Stimulated activated CD8-positive, alpha-beta memory T cell treated with anti-CD3 and anti-CD28 coated beads, Interleukin-4, amount 100 ng/mL, for 4 hours (primary cell): ENCODE measurements around the gene ZNF653.
"Not testable (repeated sequence)": the region's sequence is repeated elsewhere in the genome, so short reads cannot be mapped to it uniquely, and the experiment has no call there.

Experiments used
- DNase-seq, 2 donors: peaks; one replicate each; pipeline ENCODE4 v3.0.0-alpha.2; 2020; ENCODE audit warnings: low read depth in 2 of 2, low spot score in 1 of 2

Gene ZNF653

DNA sequence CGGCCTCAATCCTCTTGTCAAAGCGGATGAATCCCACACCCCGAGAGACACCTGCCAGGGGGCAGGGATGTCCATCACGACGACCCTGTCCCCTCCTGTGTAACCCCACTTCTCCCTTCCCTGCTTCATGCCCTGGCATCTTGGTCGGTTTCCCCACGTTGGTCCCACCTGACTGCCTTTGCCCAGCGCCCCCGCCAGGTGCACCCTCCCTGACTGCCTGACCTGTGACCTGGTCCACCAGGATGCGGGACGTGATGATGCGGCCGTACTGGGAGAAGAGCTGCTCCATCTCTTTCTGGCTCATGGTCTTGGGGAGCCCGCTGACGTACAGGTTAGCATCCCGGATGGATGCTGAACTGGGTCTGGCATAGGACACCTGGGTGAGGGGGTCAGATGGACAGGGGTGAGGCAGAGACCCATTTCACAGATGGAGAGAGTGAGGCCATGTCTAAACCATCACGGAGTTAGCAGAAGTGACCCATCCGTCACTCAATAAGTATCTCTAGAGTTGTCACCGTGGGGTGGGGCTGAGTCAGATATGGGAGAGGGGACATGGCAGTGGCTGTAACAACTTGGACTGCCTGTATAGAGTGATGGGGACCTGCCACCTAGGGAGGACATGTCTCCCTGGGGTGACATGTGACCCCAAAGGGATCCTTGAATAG, 47.3 kb downstream of the ZNF653 start:
- DNase-seq = no peak

- no peak for DNase-seq
Measured at GRCh38 chr19:11457831-11458230, 47.8 kb downstream of the ZNF653 start.

DNA sequence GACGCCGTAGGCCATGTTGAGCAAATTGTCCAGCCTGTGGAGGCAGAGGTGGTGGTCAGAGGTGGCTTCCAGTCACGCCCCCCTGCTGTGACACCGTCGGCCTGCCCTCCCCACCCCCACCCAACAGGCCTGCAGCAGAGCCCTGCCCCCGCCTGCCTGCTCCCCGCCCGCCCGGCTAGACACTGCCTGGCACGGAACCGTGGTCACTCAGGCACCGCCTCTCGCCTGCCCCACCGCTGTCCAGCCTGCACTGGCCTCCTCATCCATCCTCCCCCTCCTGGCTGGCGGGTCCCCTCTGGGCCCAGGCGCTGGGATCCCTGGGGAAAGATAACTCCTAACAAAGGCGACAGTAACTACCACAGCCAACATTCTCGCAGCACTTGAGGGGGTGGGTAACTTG, 48.5 kb downstream of the ZNF653 start:
- DNase-seq = no peak

DNA sequence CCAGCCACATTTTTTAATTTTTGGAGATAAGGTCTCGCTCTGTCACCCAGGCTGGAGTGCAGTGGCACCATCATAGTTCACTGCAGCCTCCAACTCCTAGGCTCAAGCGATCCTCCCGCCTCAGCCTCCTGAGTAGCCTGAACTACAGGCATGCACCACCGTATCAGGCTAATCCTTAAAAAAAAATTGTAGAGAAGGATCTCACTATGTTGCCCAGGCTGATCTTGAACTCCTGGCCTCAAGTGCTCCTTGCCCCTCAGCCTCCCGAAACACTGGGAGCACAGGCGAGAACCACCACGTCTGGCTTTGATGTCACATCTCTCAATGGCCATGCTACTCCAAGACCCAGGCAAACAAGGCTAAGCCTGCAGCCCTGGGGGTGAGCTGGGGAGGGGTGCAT, 49.0 kb downstream of the ZNF653 start:
- no peak for DNase-seq

- not testable (repeated sequence) for DNase-seq
Measured at GRCh38 chr19:11455233-11455554, 50.4 kb downstream of the ZNF653 start.

GRCh38 chr19:11453468-11454341, 51.9 kb downstream of the ZNF653 start:
- DNase-seq = no peak

DNA sequence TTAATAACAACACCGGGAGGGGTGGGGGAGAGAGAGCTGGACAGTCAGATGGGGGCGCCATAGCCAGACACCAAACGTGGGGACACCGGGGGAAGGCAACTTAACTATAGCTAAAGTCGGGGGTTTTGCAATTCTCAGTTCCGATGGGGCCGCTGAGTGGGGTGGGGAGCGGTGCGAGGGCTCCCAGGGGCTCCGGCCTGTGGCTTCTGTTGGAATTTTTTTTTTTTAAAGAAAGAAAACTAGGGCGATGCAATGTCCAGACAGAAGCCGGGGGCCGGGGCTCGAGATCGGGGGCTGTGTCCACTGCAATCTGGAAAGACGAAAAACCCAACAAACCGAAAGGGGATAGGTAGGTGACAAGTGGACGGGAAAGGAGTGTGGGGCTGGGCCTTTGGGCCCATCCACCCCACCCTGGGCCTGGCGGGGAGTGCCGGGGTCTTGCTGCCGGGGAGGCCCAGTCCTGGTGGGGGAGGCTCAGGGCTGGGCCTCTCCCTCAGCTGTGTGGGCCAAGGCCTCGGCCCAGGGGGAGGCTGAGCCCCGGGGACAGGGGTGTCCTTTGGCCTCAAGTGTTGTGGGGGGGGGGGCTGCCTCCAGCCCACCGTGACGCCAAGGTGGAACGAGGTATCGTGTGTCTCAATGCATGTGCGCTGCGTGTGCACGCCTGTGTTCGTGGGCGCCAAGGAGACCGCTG, 52.9 kb downstream of the ZNF653 start:
- no peak for DNase-seq

GRCh38 chr19:11451871-11452619, 53.6 kb downstream of the ZNF653 start:
- DNase-seq = no peak

- no peak for DNase-seq
Measured at GRCh38 chr19:11451327-11451870, 54.2 kb downstream of the ZNF653 start.

GRCh38 chr19:11450570-11451326, 54.9 kb downstream of the ZNF653 start:
- no peak for DNase-seq

GRCh38 chr19:11448923-11449554, 56.6 kb downstream of the ZNF653 start:
- DNase-seq = no peak

GRCh38 chr19:11448410-11448809, 57.2 kb downstream of the ZNF653 start:
- DNase-seq = no peak

DNA sequence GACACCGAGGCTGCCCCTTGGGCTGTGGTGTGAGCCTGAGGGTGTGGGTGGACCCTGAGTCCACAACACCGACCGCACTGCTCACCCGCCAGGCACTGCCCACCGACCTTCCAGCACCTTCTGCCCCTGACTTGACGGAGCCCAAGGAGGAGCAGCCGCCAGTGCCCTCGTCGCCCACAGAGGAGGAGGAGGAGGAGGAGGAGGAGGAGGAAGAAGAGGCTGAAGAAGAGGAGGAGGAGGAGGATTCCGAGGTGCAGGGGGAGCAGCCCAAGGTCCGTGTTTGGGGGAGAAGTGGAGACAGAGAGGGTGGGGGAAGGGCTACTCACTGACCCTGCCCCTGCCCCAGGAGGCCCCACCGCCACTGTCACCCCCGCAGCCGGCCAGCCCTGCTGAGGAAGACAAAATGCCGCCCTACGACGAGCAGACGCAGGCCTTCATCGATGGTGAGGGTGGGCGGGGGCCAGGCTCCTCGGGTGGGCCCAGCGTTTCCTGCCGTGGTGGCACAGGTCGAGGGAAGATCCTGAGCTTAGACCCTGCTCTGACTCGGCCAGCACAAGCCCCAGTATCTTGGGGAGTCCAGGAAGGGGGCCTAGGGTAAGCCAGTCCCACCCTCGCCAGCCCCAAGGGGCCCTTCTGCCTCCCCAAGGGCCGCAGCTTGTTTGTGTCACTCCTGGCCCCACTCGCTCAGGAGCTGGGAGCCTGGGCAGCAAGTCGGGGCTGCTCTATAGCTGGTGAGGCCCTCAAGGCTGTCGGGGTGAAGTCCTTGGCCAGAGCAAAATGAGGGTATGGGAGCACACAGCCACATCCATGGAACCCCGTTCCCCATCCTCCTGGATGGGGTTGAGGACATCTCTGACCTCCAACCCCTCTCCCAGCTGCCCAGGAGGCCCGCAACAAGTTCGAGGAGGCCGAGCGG, 58.0 kb downstream of the ZNF653 start:
- no peak for DNase-seq

GRCh38 chr19:11446652-11447301, 58.9 kb downstream of the ZNF653 start:
- DNase-seq = peak in 1 of 2 donors; percentile 27

DNA sequence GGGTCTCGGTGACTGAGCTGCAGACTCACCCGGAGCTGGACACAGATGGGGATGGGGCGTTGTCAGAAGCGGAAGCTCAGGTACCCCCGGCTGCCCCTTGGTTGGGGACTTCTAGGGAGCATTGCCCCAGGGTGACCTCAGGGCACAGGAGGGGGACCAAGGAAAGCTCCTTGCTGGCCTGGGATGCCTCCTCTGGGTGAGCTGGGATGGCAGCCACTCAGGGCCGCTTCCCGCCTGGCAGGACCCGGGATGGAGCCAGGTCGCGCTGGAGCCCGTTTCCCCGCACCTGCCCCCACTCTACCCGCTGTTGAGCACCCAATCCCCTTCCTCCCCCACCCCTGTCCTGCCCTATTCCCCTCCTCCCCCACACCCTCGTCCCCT, 59.4 kb downstream of the ZNF653 start:
- DNase-seq = no peak

GRCh38 chr19:11445141-11445540, 60.5 kb downstream of the ZNF653 start:
- DNase-seq = no peak

- no peak for DNase-seq
Measured at GRCh38 chr19:11444059-11444458, 61.6 kb downstream of the ZNF653 start.

DNA sequence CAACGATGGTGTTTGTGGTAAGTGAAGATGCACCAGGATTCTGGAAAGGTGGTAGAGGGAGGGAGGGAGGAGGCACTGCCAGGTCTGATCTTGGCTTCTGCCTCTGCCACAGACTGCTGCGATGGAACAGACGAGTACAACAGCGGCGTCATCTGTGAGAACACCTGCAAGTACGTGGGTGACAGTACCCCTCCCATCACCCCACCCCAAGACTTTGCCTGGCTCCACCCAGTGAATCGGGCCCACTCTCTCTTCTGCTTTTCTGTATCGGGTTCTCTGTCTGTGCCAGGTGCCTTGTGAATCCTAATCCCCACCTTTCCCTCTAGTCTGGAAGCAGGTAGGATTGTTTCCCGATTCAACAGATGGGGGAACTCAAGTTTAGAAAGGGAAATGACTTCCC, 67.7 kb downstream of the ZNF653 start:
- DNase-seq = no peak
